Liver (tissue), 9 donors: ENCODE data around the gene CARD8. TPM values are rescaled to one million over a fixed set of nuclear protein-coding genes. Genes with fewer than 3 reads are reported as not detected.

Experiments
- DNase-seq: peaks from one replicate; pipeline ENCODE4 v3.0.0-alpha.2; 2017; ENCODE audit warnings: low spot score
- H3K27ac ChIP-seq, 2 donors: one replicate each; pipeline ENCODE4 v1.7.0; 2013; ENCODE audit warnings: inconsistent platforms in 2 of 2, low read length in 2 of 2, control low read depth in 1 of 2, low read depth in 1 of 2, mild to moderate bottlenecking in 1 of 2
- H3K27me3 ChIP-seq, 4 donors: one replicate each; pipeline versions ENCODE4 v1.6.1 to v1.7.0; 2013; ENCODE audit warnings: low read length in 3 of 4, inconsistent platforms in 1 of 4, mild to moderate bottlenecking in 1 of 4, moderate library complexity in 1 of 4; ENCODE audit not compliant: control insufficient read depth in 4 of 4, insufficient read depth in 4 of 4
- H3K36me3 ChIP-seq, 4 donors: one replicate each; pipeline versions ENCODE4 v1.6.1 to v1.7.0; 2013; ENCODE audit warnings: low read length in 3 of 4, mild to moderate bottlenecking in 3 of 4, low read depth in 1 of 4, moderate library complexity in 1 of 4; ENCODE audit not compliant: control insufficient read depth in 4 of 4, insufficient read depth in 3 of 4
- H3K4me1 ChIP-seq, 4 donors: one replicate each; pipeline versions ENCODE4 v1.6.1 to v1.7.0; 2013; ENCODE audit warnings: low read length in 3 of 4, mild to moderate bottlenecking in 3 of 4, moderate library complexity in 1 of 4; ENCODE audit not compliant: control insufficient read depth in 4 of 4, insufficient read depth in 4 of 4
- H3K4me3 ChIP-seq, 3 donors: one replicate each; pipeline versions ENCODE4 v1.6.1 to v1.7.0; 2013; ENCODE audit warnings: low read length in 3 of 3, control low read depth in 1 of 3, low read depth in 1 of 3, mild to moderate bottlenecking in 1 of 3
- H3K9ac ChIP-seq, 2 donors: one replicate each; pipeline ENCODE4 v1.7.0; 2013; ENCODE audit warnings: low read length in 2 of 2, mild to moderate bottlenecking in 2 of 2, moderate library complexity in 2 of 2, control low read depth in 1 of 2, low read depth in 1 of 2
- H3K9me3 ChIP-seq, 4 donors: one replicate each; pipeline versions ENCODE4 v1.6.1 to v1.7.0; 2013; ENCODE audit warnings: low read length in 3 of 4; ENCODE audit not compliant: control insufficient read depth in 4 of 4
- EGR1 ChIP-seq, 2 donors: IDR thresholded peaks; 2 replicates each; pipeline ENCODE4 v1.6.1; 2016 to 2018; ENCODE audit warnings: antibody characterized with exemption in 2 of 2, low read depth in 2 of 2
- FOXA1 ChIP-seq: IDR thresholded peaks from 2 replicates; pipeline ENCODE4 v1.6.1; 2016; ENCODE audit warnings: antibody characterized with exemption
- FOXA2 ChIP-seq: IDR thresholded peaks from 2 replicates; pipeline ENCODE4 v1.6.1; 2016; ENCODE audit warnings: antibody characterized with exemption
- GABPA ChIP-seq, 2 donors: IDR thresholded peaks in 1 of 2; conservative IDR thresholded peaks in 1 of 2; 2 replicates each; pipeline ENCODE4 v1.6.1; 2016; ENCODE audit warnings: antibody characterized with exemption in 2 of 2, mild to moderate bottlenecking in 1 of 2, moderate library complexity in 1 of 2
- HNF4A ChIP-seq, 2 donors: conservative IDR thresholded peaks; 2 replicates each; pipeline ENCODE4 v1.6.1; 2016; ENCODE audit warnings: antibody characterized with exemption in 2 of 2, mild to moderate bottlenecking in 2 of 2
- HNF4G ChIP-seq: IDR thresholded peaks from 2 replicates; pipeline ENCODE4 v1.6.1; 2016; ENCODE audit warnings: antibody characterized with exemption
- JUND ChIP-seq, 2 donors: IDR thresholded peaks; 2 replicates each; pipeline ENCODE4 v1.6.1; 2016; ENCODE audit warnings: antibody characterized with exemption in 2 of 2
- NR2F2 ChIP-seq: IDR thresholded peaks from 2 replicates; pipeline ENCODE4 v1.6.1; 2016; ENCODE audit warnings: antibody characterized with exemption
- RAD21 ChIP-seq, 2 donors: IDR thresholded peaks; 2 replicates each; pipeline ENCODE4 v1.6.1; 2016; ENCODE audit warnings: antibody characterized with exemption in 2 of 2, mild to moderate bottlenecking in 2 of 2
- RXRA ChIP-seq, 2 donors: IDR thresholded peaks; 2 replicates each; pipeline ENCODE4 v1.6.1; 2017 to 2018; ENCODE audit warnings: antibody characterized with exemption in 2 of 2, mild to moderate bottlenecking in 1 of 2
- SP1 ChIP-seq: IDR thresholded peaks from 2 replicates; pipeline ENCODE4 v1.6.1; 2018; ENCODE audit warnings: antibody characterized with exemption, mild to moderate bottlenecking
- TAF1 ChIP-seq: conservative IDR thresholded peaks from 2 replicates; pipeline ENCODE4 v1.6.1; 2016; ENCODE audit warnings: antibody characterized with exemption, mild to moderate bottlenecking
- YY1 ChIP-seq: IDR thresholded peaks from 2 replicates; pipeline ENCODE4 v1.6.1; 2016; ENCODE audit warnings: antibody characterized with exemption, mild to moderate bottlenecking
- WGBS: extraction: QIAGEN DNeasy Blood & Tissue Kit; methylation state at CpG from one replicate; pipeline ENCODE4 v1.1.7; 2013; 5-methylcytosine and 5-hydroxymethylcytosine counted together
- polyA plus RNA-seq, 2 donors: library from polyadenylated mRNA; stranded (reverse) in 1 of 2; unstranded in 1 of 2; fragments of 200-250 nt in 1 of 2; fragments of >200 nt in 1 of 2; fragmentation: Nextera tagmentation in 1 of 2; extraction: Ambion mirVana in 1 of 2; gene quantifications; one replicate each; pipeline versions ENCODE4 v1.2.1 to v1.2.3, GENCODE V29; 2013 to 2015
- total RNA-seq, 2 donors: library from RNA; depleted of rRNA; stranded (reverse); fragments of >200 nt; gene quantifications; one replicate each; pipeline ENCODE4 v1.2.3, GENCODE V29; 2014
- TF ChIP-seq, protein P1 (sequence below): IDR thresholded peaks from 2 replicates; pipeline ENCODE4 v1.6.1; 2016; ENCODE audit warnings: antibody characterized with exemption
- TF ChIP-seq, protein P2 (sequence below): IDR thresholded peaks from 2 replicates; pipeline ENCODE4 v1.6.1; 2016; ENCODE audit warnings: antibody characterized with exemption, mild to moderate bottlenecking
- TF ChIP-seq, protein P3 (sequence below): IDR thresholded peaks from 2 replicates; pipeline ENCODE4 v1.6.1; 2016; ENCODE audit warnings: antibody characterized with exemption
- TF ChIP-seq, protein P4 (sequence below): IDR thresholded peaks from 2 replicates; pipeline ENCODE4 v1.6.1; 2016; ENCODE audit warnings: antibody characterized with exemption
- donor health status: healthy.
- donor health status: healthy.
- donor health status: healthy.
- donor health status: healthy.
- donor health status: healthy.

Gene CARD8
- total and polyA plus RNA-seq, 4 donors = 9.4 to 36.3 (median 22.4) TPM

DNA sequence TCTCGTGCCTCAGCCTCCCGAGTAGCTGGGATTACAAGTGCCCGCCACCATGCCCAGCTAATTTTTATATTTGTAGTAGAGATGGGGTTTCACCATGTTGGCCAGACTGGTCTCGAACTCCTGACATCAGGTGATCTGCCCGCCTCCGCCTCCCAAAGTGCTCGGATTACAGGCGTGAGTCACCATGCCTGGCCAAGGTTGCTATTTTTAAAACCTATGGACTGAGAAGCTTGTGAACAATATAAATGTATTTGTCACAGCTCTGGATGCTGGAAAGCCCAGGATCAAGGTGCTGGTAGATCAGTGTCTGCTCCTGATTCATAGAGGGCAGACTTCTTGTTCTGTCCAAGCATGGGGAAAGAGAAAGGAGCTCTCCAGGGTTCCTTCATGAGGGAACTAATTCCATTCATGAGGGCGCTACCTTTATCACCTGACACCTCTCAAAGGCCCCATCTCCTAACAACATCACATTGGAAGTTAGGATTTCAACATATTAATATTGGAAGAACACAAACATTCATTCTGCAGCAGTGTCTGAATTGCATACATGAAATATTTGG lies 16.1 kb downstream of the CARD8 start:
- DNase-seq = no peak
- H3K27me3 ChIP-seq = no peaks in the 10 kb centered on the region
- H3K4me3 ChIP-seq = no peak overlapping the region
- no peaks in the 10 kb centered on the region for H3K9me3 ChIP-seq
- H3K36me3 ChIP-seq = peaks cover 0 to 29% (median 20%) of the 10 kb centered on the region in 4 donors
- H3K9ac ChIP-seq = no peak overlapping the region
- TF ChIP-seq, protein P1, sequence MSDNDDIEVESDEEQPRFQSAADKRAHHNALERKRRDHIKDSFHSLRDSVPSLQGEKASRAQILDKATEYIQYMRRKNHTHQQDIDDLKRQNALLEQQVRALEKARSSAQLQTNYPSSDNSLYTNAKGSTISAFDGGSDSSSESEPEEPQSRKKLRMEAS = no peak
- no peak for TF ChIP-seq YY1
- TF ChIP-seq SP1 = no peak
- no peak for TF ChIP-seq HNF4G
- TF ChIP-seq RAD21 (IDR thresholded peaks at IDR 0.05) = no peak
- TF ChIP-seq, protein P2, sequence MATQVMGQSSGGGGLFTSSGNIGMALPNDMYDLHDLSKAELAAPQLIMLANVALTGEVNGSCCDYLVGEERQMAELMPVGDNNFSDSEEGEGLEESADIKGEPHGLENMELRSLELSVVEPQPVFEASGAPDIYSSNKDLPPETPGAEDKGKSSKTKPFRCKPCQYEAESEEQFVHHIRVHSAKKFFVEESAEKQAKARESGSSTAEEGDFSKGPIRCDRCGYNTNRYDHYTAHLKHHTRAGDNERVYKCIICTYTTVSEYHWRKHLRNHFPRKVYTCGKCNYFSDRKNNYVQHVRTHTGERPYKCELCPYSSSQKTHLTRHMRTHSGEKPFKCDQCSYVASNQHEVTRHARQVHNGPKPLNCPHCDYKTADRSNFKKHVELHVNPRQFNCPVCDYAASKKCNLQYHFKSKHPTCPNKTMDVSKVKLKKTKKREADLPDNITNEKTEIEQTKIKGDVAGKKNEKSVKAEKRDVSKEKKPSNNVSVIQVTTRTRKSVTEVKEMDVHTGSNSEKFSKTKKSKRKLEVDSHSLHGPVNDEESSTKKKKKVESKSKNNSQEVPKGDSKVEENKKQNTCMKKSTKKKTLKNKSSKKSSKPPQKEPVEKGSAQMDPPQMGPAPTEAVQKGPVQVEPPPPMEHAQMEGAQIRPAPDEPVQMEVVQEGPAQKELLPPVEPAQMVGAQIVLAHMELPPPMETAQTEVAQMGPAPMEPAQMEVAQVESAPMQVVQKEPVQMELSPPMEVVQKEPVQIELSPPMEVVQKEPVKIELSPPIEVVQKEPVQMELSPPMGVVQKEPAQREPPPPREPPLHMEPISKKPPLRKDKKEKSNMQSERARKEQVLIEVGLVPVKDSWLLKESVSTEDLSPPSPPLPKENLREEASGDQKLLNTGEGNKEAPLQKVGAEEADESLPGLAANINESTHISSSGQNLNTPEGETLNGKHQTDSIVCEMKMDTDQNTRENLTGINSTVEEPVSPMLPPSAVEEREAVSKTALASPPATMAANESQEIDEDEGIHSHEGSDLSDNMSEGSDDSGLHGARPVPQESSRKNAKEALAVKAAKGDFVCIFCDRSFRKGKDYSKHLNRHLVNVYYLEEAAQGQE = no peak
- no peak for TF ChIP-seq NR2F2
- TF ChIP-seq GABPA (IDR thresholded peaks at IDR 0.05 in 1 of 2, conservative IDR thresholded peaks at IDR 0.05 in 1 of 2) = no peak
- TF ChIP-seq TAF1 = no peak
- TF ChIP-seq, protein P3, sequence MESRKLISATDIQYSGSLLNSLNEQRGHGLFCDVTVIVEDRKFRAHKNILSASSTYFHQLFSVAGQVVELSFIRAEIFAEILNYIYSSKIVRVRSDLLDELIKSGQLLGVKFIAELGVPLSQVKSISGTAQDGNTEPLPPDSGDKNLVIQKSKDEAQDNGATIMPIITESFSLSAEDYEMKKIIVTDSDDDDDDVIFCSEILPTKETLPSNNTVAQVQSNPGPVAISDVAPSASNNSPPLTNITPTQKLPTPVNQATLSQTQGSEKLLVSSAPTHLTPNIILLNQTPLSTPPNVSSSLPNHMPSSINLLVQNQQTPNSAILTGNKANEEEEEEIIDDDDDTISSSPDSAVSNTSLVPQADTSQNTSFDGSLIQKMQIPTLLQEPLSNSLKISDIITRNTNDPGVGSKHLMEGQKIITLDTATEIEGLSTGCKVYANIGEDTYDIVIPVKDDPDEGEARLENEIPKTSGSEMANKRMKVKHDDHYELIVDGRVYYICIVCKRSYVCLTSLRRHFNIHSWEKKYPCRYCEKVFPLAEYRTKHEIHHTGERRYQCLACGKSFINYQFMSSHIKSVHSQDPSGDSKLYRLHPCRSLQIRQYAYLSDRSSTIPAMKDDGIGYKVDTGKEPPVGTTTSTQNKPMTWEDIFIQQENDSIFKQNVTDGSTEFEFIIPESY = no peak
- TF ChIP-seq RXRA (IDR thresholded peaks at IDR 0.05) = no peak
- no peak for TF ChIP-seq HNF4A (conservative IDR thresholded peaks at IDR 0.05)
- TF ChIP-seq FOXA1 = no peak
- no peak for TF ChIP-seq EGR1 (IDR thresholded peaks at IDR 0.05; ENCODE audit: low read depth in 2 of 2)
- TF ChIP-seq, protein P4, sequence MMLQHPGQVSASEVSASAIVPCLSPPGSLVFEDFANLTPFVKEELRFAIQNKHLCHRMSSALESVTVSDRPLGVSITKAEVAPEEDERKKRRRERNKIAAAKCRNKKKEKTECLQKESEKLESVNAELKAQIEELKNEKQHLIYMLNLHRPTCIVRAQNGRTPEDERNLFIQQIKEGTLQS = no peak
- no peak for TF ChIP-seq JUND (IDR thresholded peaks at IDR 0.05)
- TF ChIP-seq FOXA2 = no peak
- peaks cover 0 to 1% (median 0%) of the 10 kb centered on the region in 4 donors for H3K4me1 ChIP-seq
- H3K27ac ChIP-seq = no peak overlapping the region
- 98% methylated on average over 9 of the region's 9 CpGs for WGBS

- H3K27me3 ChIP-seq = no peaks in the 10 kb centered on the region
- no peaks in the 10 kb centered on the region for H3K4me1 ChIP-seq
- no peak overlapping the region for H3K4me3 ChIP-seq
- H3K9ac ChIP-seq = no peak overlapping the region
- no peak overlapping the region for H3K27ac ChIP-seq
- TF ChIP-seq TAF1 (no peak), GABPA (IDR thresholded peaks at IDR 0.05 in 1 of 2, conservative IDR thresholded peaks at IDR 0.05 in 1 of 2) (no peak)
- DNase-seq = no peak
- peaks cover 0 to 33% (median 20%) of the 10 kb centered on the region in 4 donors for H3K36me3 ChIP-seq
- no peaks in the 10 kb centered on the region for H3K9me3 ChIP-seq
- WGBS = 90% methylated on average over 6 of the region's 6 CpGs
Observed at GRCh38 chr19:48239120-48239519, 16.6 kb downstream of the CARD8 start.
